Smooth muscle cell of the pulmonary artery (primary cell): ENCODE results near the gene ROBO1. TPM values are rescaled to one million over a fixed set of nuclear protein-coding genes. Genes with fewer than 3 reads are reported as not detected.

Experiments
- total RNA-seq: library from RNA; depleted of rRNA; stranded (reverse); fragments of >200 nt; gene quantifications from 2 replicates; pipeline ENCODE4 v1.2.3, GENCODE V29; 2014

ROBO1 gene
- 49.4 and 94.4 TPM in 2 replicates for total RNA-seq

DNA sequence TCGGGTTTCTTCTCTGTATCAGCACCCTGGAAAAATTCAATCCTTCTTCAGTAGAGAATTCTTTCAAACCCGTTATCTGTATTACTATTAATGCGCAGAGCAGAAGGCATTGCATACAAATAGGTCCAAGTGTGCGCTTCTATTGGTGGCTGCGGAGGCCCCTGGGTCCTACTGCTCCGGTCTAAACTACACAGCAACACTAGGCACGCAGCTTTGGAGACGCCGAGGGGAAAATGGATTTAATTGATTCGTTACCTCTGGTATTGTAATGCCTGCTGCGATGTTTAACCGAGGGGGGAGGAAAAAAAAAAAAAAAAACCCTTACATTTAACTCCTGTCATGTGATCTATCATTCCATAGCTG is at the start of gene ROBO1:
TSS of gene ROBO1 (minus strand) at position 94 of the 363 bp plus-strand sequence.

